ENCODE data around the gene ACAT2.
"Not testable (repeated sequence)": the region's sequence is repeated elsewhere in the genome, so short reads cannot be mapped to it uniquely, and the experiment has no call there.

Gene ACAT2

DNA sequence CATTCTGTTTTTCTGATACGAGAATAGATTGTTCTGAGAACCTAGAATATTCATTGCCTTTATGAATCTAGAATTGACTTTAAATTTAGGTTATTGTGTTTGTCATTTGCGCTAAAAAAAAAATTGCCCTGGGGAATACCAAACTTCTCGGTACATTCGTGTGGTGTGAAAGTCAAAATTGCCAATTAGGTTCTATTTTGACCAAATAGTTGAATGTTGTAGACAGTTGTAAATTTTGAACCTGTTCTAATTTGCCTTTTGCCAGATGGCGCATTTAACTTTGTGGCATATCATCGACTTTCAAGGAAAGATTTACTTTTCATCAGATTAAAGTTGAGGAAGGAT, 31.5 kb upstream of the ACAT2 start:
- no peak for DNase-seq (ENCODE audit: low read depth)

DNA sequence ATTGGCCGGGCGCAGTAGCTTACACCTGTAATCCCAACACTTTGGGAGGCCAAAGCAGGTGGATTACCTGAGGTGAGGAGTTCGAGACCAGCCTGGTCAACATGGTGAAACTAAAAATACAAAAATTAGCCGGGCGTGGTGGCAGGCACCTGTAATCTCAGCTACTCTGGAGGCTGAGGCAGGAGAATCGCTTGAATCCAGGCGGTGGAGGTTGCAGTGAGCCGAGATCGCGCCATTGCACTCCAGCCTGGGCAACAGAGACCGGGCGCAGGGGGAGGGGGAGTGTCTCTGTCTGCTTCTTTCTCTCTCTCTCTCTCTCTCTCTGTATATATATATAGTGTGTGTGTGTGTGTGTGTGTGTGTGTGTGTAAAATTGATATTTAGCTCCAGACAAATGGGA, 29.3 kb upstream of the ACAT2 start:
- not testable (repeated sequence) for DNase-seq (ENCODE audit: low read depth)

DNA sequence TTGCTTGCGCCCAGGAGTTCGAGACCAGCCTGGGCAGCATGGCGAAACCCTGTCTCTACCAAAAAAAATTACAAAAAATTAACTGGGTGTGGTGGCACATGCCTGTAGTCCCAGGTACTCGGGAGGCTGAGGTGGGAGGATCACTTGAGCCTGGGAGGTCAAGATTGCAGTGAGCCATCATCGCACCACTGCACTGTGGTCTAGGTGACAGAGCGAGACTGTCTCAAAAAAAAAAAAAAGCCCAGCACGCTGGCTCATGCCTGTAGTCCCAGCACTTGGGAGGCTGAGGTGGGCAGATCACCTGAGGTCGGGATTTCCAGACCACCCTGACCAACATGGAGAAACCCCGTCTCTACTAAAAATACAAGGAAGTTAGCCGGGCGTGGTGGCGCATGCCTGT, 28.4 kb upstream of the ACAT2 start:
- DNase-seq (ENCODE audit: low read depth): not testable (repeated sequence)

DNA sequence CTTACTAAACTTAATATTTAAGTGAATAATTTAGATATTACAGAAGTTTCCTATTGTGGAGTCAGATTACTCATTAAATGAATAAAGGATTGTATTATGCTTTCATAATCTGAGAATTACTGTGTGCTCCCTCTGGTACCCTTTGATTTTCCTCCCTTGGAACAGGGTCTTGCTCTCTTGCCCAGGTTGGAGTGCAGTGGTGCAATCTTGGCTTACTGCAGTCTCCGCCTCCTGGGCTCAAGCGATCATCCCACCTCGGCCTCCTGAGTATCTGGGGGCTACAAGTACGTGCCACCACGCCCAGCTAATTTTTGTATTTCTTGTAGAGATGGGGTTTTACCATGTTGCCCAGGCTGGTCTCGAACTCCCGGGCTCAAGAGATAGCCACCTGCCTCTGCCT, 24.9 kb upstream of the ACAT2 start:
- no peak for DNase-seq (ENCODE audit: low read depth)

DNA sequence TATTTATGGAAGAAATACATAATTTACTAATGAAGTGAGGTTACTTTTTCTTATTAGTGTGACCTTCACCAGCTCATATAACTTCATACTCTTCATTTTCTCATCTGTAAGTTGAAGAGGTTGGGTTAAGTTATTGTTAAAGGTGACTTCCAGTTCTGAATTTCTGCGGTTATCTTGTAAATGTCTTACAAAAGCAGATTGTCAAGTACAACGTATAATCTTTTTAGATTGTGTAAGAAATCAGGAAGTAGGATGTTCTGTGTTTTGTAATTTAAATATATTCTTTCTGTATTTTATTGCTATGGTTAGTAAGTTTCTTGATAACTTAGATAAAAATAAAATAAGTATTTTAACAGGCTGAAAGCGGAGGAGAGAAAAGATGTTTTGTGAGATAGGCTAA, 22.5 kb upstream of the ACAT2 start:
- no peak for DNase-seq (ENCODE audit: low read depth)

DNA sequence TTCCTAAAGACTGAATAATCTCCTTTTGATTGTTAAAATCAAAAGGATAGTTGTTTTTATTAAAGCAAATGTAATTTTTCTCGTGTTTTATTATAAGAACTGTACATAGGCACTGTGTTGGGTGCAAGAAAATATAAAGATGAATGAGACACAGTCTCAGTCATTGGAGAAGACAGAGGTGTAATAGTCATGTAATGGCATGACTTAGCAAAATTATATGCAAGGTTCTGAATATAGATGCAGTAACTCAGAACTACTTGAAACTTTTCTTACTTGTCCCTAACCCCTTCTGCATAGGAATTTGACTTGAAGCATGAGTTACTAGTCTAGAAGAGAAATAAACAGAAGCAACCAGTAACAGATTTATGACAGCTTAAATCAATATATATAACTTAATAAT, 19.7 kb upstream of the ACAT2 start:
- no peak for DNase-seq (ENCODE audit: low read depth)

DNA sequence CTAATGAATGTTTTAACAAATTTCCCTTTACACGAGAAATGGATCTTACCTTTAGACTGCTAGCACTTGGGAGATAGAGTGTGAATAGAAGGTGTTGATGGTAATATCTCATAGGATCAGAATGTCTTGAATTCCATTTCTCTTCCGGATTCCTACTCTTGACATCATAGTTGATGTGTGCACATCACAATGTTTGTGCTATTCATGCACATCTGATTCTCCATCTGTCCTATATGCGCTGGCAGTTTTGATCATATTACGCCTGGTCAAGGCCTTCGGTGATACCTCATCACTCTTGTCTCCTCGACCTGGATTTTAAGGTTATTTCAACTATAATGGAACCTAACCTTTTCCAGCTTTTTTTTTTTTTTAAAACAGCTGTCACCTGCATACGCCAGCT, 16.8 kb upstream of the ACAT2 start:
- no peak for DNase-seq (ENCODE audit: low read depth)

DNA sequence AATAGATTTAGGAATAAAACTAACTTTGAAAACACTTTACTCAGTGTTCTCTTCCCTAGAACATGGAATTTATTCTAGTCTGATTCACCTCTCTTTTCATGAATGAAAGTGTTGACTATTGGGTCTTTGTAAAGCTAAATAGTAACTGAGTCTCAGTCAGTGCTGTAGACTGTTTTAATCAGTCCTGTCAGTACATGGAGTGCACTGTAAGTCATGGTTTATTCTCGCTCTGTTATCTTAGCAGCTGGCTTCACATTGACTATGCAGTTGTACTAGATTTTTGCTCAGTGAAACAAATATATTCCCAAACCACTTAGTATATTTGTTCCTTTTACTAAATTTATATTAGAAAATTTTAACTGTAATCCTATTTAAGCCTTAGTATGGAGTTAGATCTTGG, 15.1 kb upstream of the ACAT2 start:
- DNase-seq (ENCODE audit: low read depth): no peak

DNA sequence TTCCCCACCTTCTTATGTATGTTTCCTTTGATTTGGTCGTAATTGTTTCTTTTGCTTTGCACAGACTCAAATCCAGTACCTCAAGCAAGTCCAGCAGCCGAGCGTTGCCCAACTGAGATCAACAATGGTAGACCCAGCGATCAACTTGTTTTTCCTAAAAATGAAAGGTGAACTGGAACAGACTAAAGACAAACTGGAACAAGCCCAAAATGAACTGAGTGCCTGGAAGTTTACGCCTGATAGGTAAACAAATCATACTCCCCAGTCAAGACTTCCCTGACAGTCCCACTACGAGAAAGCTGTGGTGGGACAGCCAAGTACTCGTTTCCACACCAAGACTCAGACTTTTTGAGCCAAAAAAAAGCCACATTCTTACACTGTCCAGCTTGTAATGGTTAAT, 13.7 kb upstream of the ACAT2 start:
- not testable (repeated sequence) for DNase-seq (ENCODE audit: low read depth)

DNA sequence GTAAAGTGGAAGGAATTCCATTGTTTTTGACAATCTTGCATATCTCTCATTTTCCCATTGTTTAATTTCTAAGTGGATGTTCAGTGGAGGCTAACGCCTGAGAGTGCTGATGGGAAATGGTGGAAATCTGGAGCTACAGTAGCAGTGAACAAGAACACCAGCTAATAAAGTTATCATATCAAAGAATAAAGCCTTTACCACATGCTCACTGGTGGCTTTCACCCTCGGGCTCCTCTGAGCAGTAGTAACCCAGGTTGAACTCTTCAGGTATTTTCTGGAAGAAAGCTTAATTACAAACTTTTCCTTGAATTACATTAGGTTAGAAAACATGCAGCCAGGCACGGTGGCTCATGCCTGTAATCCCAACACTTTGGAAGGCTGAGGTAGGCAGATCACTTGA, 10.4 kb upstream of the ACAT2 start:
- no peak for DNase-seq (ENCODE audit: low read depth)

DNA sequence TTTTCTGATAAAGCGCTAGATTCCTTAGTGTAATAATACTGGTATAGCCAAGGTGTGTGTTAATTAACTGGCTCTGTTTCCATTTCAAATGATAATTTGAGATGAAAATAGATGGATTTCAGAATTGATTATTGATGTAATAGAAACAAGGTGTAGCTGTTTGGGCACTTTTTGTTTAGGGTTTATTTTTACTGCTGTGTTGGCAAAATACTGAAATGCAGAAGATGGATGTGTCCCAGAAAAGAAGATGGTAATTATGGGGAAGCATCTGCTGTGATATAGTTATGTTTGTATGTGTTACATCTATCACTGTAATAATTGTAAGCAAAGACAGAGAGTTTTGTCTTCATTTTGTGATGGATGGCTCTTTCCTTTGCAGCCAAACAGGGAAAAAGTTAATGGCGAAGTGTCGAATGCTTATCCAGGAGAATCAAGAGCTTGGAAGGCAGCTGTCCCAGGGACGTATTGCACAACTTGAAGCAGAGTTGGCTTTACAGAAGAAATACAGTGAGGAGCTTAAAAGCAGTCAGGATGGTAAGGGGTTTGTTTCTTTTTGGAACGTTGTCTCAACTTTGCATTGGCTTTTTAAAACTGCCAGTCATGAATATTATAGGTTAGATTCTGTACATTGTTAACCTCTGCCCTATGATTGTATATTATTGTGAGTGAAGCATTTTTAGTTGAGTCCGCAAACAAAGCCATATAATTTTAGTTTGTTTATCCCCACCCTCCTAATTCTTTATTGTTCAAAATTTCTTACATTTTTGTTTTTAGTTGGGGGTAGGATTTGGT, 8.6 kb upstream of the ACAT2 start:
- DNase-seq (ENCODE audit: low read depth): no peak

DNA sequence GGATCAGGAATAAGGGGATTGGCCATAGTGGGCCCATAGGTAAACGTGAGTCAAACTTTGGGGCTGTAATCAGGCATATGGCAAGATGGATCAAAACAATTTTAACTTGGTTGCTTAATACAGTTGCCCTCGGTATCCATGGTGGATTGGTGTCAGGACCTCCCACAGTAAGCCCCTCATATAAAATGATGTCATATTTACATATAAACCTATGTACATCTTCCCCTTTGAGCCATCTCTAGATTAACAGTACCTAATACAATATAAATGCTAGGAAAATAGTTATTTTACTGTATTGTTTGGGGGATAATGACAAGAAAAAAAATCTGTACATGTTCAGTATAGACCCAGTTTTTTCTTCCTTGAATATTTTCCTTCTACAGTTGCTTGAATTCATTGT, 7.4 kb upstream of the ACAT2 start:
- DNase-seq (ENCODE audit: low read depth): no peak

DNA sequence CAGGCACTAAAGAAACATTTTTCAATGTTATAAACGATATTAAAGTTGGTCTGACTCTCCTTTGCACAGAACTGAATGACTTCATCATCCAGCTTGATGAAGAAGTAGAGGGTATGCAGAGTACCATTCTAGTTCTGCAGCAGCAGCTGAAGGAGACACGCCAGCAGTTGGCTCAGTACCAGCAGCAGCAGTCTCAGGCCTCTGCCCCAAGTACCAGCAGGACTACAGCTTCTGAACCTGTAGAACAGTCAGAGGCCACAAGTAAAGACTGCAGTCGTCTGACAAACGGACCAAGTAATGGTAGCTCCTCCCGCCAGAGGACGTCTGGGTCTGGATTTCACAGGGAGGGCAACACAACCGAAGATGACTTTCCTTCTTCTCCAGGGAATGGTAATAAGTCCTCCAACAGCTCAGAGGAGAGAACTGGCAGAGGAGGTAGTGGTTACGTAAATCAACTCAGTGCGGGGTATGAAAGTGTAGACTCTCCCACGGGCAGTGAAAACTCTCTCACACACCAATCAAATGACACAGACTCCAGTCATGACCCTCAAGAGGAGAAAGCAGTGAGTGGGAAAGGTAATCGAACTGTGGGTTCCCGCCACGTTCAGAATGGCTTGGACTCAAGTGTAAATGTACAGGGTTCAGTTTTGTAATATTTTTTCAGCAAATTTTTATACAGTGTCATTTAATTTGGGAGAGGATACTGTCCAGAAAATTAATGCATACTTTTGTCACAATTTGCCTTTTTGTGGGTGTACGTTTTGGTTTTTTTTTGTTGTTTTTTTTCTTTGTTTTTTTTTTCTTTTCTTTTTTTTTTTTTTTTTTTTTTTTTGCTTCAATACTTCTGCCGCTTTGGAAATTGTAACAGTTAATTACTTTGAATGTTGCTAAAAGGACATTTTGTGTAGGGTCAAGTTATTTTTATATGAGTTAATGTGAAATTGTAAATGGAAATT, 6.6 kb upstream of the ACAT2 start:
- no peak for DNase-seq (ENCODE audit: low read depth)

DNA sequence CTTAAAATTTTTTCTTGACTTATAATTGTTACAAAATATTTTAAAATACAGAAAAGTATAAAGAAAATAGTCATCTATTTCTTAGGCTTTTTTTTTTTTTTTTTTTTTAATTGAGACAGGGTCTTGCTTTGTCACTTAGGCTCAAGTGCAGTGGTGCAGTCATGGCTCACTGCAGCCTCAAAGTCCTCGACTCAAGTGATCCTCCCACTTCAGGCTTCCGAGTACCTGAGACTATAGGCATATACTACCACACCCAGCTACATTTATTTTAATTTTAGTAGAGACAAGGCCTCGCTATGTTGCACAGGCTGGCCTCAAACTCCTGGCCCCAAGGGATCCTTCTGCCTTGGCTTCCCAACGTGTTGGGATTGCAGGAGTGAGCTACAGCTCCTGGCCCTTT, 5.3 kb upstream of the ACAT2 start:
- DNase-seq (ENCODE audit: low read depth): no peak

DNA sequence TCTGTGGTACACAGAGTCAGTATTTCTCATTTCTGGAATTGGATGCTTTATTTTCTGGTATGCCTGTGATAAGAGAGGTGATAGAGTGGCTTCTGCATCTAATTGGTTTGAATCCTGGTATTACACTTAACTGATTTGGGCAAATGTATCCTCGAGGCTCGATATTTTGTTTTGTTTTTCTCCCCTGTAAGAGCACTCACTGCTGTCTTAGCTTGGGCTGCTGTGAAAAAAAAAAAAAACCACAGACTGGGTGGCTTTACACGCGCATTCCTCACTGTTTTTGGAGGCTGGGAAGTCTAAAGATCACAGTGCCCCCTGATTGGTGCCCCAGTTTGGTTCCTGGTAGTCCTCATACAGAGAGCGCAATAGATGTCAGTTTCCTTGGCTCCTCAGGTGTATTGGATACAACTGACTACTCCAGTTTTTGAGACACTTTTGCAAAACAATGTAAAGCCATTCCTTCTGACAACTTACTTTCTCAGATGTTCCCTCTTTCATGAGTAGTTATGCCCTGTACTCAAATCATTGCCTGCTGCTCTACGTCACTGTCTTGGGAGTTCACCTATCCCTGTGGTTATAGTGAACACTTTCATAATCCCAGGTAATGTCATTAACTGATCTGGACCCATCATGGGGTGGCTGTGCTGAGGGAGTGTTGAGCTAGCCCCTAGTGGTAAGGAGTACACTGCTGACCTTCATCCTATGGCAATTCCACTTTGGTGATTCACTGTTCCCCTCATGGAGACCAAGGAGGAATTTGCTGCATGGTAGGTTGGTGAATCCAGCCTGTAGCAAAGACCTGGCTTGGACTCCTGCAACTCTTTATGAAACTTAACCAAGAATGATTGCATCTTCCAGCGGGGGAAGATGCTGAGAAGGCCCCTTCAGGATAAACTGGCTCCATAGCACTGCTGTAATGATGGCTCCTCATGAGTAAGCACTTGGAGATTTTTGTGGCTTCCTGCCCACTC, 3.5 kb upstream of the ACAT2 start:
- DNase-seq (ENCODE audit: low read depth): no peak

DNA sequence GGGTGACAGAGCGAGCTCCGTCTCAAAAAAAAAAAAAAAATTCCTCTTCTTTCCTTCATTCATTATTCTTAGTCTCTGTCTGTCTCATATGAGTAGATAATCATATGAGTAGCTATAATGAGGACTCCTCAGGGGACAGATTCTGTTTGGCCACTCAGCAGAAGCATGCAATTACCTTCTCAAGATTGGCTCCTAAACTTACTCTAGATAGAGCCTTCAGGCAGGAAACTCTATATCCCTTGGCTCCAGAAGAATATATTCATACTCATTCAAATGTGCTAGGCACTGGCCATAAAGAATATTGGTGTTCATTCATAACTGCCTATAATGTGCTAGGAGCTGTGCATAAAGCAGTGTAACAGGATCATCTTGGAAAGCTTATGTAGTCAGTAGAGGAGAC, 2.2 kb upstream of the ACAT2 start:
- DNase-seq (ENCODE audit: low read depth): no peak

DNA sequence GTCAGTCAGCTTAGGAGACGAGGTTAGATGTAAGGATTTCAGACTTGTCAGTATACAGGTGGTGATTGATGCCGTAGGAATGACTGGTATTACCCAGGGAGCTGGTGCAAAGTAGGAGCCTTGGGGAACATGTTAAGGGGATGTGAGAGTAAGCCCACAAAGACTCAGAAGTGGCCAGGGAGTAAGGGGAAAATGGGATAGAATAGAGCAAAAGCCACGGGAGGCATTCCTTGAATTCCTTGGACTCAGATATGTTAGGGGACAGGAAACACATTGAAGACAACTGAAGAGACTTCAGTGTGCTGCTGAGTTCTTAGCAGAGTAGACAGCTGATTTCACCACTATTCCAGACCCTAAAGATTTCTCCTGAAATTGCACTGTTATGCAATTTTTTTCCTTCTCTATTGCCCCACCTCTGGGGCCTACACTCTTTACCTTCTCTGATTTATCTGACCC, 1.2 kb upstream of the ACAT2 start:
- no peak for DNase-seq (ENCODE audit: low read depth)

DNA sequence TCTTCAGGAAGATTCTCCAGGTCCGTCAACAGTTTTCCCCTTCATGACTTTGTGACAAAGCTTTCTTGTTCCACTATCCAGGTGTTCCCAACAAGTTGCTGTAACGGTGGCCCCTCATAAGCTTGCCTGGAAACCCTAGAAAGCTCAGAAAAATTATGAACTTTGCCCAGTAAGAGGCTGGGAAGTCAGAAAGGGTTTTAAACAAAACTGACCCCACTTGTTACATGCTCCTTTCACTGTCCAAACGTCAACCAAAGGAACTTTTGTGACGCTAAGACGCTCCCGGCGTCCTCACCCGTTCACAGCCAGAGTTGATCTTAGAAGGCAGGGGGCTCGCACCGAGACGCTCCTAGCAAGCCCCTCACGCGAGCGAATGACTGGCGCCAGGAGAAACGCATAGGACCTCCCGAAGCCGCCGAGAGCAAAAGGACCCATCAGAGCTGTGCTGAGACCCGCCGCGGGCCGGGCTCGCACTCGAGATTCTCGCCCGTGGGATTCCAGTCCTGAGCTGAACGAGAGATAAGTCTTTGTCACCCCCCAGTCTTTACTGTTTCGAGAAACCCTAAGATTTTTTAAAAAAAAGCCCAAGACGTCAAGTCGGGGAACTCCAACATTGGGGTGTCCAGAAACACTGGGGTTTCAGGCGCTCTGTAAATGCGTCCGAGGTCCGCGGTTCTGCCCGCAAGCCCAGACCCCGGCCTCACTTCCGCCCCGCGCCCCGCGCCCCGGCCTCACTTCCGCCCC, 544 bp upstream of the ACAT2 start:
- peak; percentile 13 for DNase-seq (ENCODE audit: low read depth)

DNA sequence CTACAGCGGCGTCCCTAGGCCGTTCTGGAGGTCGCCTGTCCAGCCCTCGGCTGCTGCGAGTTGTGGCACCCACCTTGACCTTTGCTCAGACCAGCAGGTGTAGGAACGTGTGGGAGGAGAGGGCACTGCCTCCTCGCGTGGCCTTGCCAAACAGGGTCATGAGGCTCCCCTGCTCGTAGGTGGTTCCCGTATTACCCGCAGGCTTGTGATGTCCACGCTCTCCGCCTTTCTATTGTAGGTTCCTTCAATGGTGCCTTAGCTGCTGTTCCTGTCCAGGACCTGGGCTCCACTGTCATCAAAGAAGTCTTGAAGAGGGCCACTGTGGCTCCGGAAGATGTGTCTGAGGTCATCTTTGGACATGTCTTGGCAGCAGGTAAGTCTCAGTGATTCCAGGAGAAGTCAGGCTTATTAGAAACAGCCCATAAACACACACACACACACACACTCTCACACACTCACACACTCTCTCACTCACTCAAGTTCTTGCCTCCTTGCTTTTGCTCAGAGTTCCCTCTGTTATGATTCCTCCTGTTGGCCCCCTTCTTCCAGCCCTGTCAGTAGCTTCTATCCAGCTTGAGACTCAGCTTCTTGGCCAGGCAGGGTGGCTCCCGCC, 942 bp downstream of the ACAT2 start:
- DNase-seq (ENCODE audit: low read depth): no peak

DNA sequence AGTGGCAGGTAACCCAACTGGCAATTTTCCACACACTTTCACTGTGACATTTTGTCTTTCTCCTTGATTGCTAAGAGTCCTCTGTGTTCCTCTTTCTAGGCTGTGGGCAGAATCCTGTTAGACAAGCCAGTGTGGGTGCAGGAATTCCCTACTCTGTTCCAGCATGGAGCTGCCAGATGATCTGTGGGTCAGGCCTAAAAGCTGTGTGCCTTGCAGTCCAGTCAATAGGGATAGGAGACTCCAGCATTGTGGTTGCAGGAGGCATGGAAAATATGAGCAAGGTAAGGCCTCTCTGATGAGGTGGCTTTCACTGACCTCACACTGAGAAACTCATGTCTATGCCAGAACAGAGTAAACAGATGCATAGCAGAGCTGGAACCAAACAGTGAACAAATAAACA, 5.1 kb downstream of the ACAT2 start:
- DNase-seq (ENCODE audit: low read depth): no peak

DNA sequence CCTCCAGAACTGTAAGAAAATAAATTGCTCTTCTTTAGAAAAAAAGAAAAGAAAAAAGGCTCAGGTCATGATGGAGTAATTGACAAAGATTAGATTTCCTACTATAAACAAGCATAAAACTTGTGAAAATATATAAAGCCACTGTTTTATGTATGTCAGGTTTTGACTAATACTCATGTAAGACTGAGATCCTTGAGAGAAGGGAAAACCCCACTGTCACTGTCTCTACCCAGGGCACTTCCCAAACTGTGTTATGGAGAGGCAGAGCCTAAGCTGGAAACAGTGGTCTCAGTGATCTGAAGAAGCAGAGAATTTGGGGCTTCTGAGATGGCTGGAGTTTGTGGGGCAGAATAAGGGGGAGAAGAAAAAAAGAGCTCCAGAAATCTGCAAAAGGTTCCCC, 7.6 kb downstream of the ACAT2 start:
- no peak for DNase-seq (ENCODE audit: low read depth)

Data from activated T-cell treated with anti-CD3 and anti-CD28 coated beads for 1 hour (primary cell).